Stimulated activated CD4-positive, alpha-beta T cell treated with anti-CD3 and anti-CD28 coated beads, Interleukin-4, amount 100 ng/mL, for 4 hours (primary cell): ENCODE measurements around the gene PTPRG.

Experiments
- DNase-seq, 2 experiments: peaks; one replicate each; pipeline ENCODE4 v3.0.0-alpha.2; 2020

PTPRG gene

GRCh38 chr3:61593446-61594029, 32.2 kb downstream of the PTPRG start:
- DNase-seq, result no peak

- DNase-seq, result no peak
These were observed 33.0 kb downstream of the PTPRG start for GRCh38 chr3:61594144-61594963.

GRCh38 chr3:61594964-61595285, 33.6 kb downstream of the PTPRG start:
- DNase-seq, result no peak

GRCh38 chr3:61595288-61595687, 33.9 kb downstream of the PTPRG start:
- DNase-seq, result no peak

- no peak for DNase-seq
These were observed 34.5 kb downstream of the PTPRG start for GRCh38 chr3:61595826-61596225.

GRCh38 chr3:61597906-61598305, 36.5 kb downstream of the PTPRG start:
- no peak for DNase-seq

- DNase-seq, result no peak
These were observed 38.8 kb downstream of the PTPRG start for GRCh38 chr3:61600195-61600594.

- no peak for DNase-seq
These were observed 40.5 kb downstream of the PTPRG start for GRCh38 chr3:61601831-61602230.

GRCh38 chr3:61602466-61602865, 41.1 kb downstream of the PTPRG start:
- no peak for DNase-seq

GRCh38 chr3:61605589-61606175, 44.3 kb downstream of the PTPRG start:
- DNase-seq, result no peak

GRCh38 chr3:61606196-61606595, 44.8 kb downstream of the PTPRG start:
- DNase-seq, result no peak

- DNase-seq, result no peak
These were observed 46.7 kb downstream of the PTPRG start for GRCh38 chr3:61608072-61608471.

GRCh38 chr3:61608711-61609110, 47.3 kb downstream of the PTPRG start:
- no peak for DNase-seq

- DNase-seq, result no peak
These were observed 48.9 kb downstream of the PTPRG start for GRCh38 chr3:61610316-61610715.

GRCh38 chr3:61612211-61613194, 51.1 kb downstream of the PTPRG start:
- no peak for DNase-seq

- DNase-seq, result no peak
These were observed 52.3 kb downstream of the PTPRG start for GRCh38 chr3:61613666-61614065.

GRCh38 chr3:61615643-61616042, 54.3 kb downstream of the PTPRG start:
- DNase-seq, result no peak

GRCh38 chr3:61616586-61616985, 55.2 kb downstream of the PTPRG start:
- DNase-seq, result no peak

- no peak for DNase-seq
These were observed 55.7 kb downstream of the PTPRG start for GRCh38 chr3:61617041-61617440.

- DNase-seq, result no peak
These were observed 56.3 kb downstream of the PTPRG start for GRCh38 chr3:61617651-61618050.

GRCh38 chr3:61618231-61618630, 56.9 kb downstream of the PTPRG start:
- DNase-seq, result no peak

- no peak for DNase-seq
These were observed 57.5 kb downstream of the PTPRG start for GRCh38 chr3:61618871-61619270.

- no peak for DNase-seq
These were observed 58.7 kb downstream of the PTPRG start for GRCh38 chr3:61620073-61620472.
